Right cardiac atrium (tissue), 5 donors: ENCODE results near the gene CRADD. TPM values are rescaled to one million over a fixed set of nuclear protein-coding genes. Genes with fewer than 3 reads are reported as not detected.
"Not testable (repeated sequence)": the region's sequence is repeated elsewhere in the genome, so short reads cannot be mapped to it uniquely, and the experiment has no call there.

ENCODE experiments used
- ATAC-seq, 2 donors: fragments of 200-7000 bp; cut with Tn5 transposase; one replicate each; pipeline versions ENCODE4 v1.8.0 to v1.9.1; 2020; ENCODE audit warnings: moderate library complexity in 2 of 2, mild to moderate bottlenecking in 1 of 2
- DNase-seq, 3 donors: peaks; one replicate each; pipeline ENCODE4 v3.0.0-alpha.2; 2020
- H3K27ac ChIP-seq: one replicate; pipeline ENCODE4 v1.5.1; 2013; ENCODE audit warnings: mild to moderate bottlenecking, low read length, control low read depth, moderate library complexity
- H3K27me3 ChIP-seq: one replicate; pipeline ENCODE4 v1.6.1; 2013; ENCODE audit not compliant: control insufficient read depth, insufficient read depth
- H3K4me1 ChIP-seq: one replicate; pipeline ENCODE4 v1.6.1; 2013; ENCODE audit warnings: low read length; ENCODE audit not compliant: control insufficient read depth, insufficient read depth
- H3K4me3 ChIP-seq: one replicate; pipeline ENCODE4 v1.5.1; 2013; ENCODE audit warnings: low read length, control low read depth
- H3K9me3 ChIP-seq: one replicate; pipeline ENCODE4 v1.6.1; 2013; ENCODE audit warnings: low read length; ENCODE audit not compliant: control insufficient read depth
- WGBS: extraction: QIAGEN DNeasy Blood & Tissue Kit; methylation state at CpG from one replicate; pipeline ENCODE4 v1.1.7; 2013; 5-methylcytosine and 5-hydroxymethylcytosine counted together
- intact Hi-C, 4 donors: fragments of 100-400 bp; cut with DNase I; formaldehyde crosslinking; loops; one replicate each; pipeline versions ENCODE4 v1.11.0 to v1.14.0; 2022 to 2023
- polyA plus RNA-seq: library from polyadenylated mRNA; stranded (reverse); fragments of 200-250 nt; gene quantifications from one replicate; pipeline ENCODE4 v1.2.3, GENCODE V29; 2013
- total RNA-seq, 4 donors: library from RNA; stranded (reverse); fragmentation: NEBNext Ultra II Directional; extraction: Animal tissue kit (Norgen Biotek cat#: 25700); gene quantifications; one replicate each; pipeline ENCODE4 v1.2.1, GENCODE V29; 2021
- donor health status: healthy with polysubstance abuse.
- donor health status: DM: no; HTN: yes; CAD: no.
- donor health status: DM: no; HTN: no; CAD: no.
- donor health status: DM: no; HTN: yes; CAD: no; lungs with severe emphysema.
- donor health status: DM: yes; HTN: yes; CAD: no.

CRADD gene
- total and polyA plus RNA-seq, 5 donors, result 29.1 to 45.7 (median 37.8) TPM

DNA sequence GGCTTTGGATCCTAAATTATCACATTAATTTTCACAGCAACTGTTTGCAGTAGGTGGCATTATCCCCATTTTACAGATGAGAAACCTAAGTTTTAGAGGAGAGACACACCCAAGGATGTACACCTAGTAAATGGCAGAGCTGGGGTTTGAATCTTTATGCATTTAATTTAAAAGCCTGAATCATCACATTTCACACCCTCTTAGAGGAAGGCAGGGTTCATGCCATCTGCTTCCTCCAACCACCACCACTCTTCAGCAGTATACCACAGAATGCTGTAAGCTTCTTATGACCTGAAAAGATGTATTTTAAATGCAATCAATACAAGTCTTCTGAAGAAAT is 90.3 kb downstream of the CRADD start:
- intact Hi-C loops, result loop anchor here in 2 of 4 donors (5.0 to 10.0 kb wide), 5 partner anchors 45 to 337 kb away; no protein-coding TSS in a partner anchor
- ATAC-seq (peak; percentile 27 to 57), DNase-seq (no peak)
- Histone ChIP-seq H3K27me3 (no peaks in the 10 kb centered on the region), H3K4me1 (peaks cover 8% of the 10 kb centered on the region), H3K9me3 (no peaks in the 10 kb centered on the region), H3K4me3 (no peak overlapping the region), H3K27ac (no peak overlapping the region)

- DNase-seq (no peak), ATAC-seq (no peak)
- no peaks in the 10 kb centered on the region for H3K9me3 ChIP-seq
- H3K27me3 ChIP-seq, result no peaks in the 10 kb centered on the region
- peaks cover 10% of the 10 kb centered on the region for H3K4me1 ChIP-seq
- H3K27ac ChIP-seq, result no peak overlapping the region
- H3K4me3 ChIP-seq, result no peak overlapping the region
- intact Hi-C loops, result no loop called here
- WGBS, result 83% methylated on average over 3 of the region's 3 CpGs
Measured at GRCh38 chr12:93772003-93772700, 95.0 kb downstream of the CRADD start.

GRCh38 chr12:93773122-93773871 is 96.1 kb downstream of the CRADD start:
- DNase-seq, result no peak
- WGBS, result 76% methylated on average over 5 of the region's 5 CpGs
- H3K27ac ChIP-seq, result no peak overlapping the region
- ATAC-seq, result peak in 1 of 2 donors; percentile 10
- H3K4me3 ChIP-seq, result no peak overlapping the region
- no peaks in the 10 kb centered on the region for H3K9me3 ChIP-seq
- intact Hi-C loops, result no loop called here
- peaks cover 12% of the 10 kb centered on the region for H3K4me1 ChIP-seq
- H3K27me3 ChIP-seq, result no peaks in the 10 kb centered on the region

- no peak for ATAC-seq
- Histone ChIP-seq H3K27me3 (no peaks in the 10 kb centered on the region), H3K9me3 (no peaks in the 10 kb centered on the region), H3K4me1 (peaks cover 9% of the 10 kb centered on the region), H3K4me3 (no peak overlapping the region), H3K27ac (peak overlapping the region; percentile 82)
- intact Hi-C loops, result no loop called here
- 51% methylated on average over 2 of the region's 2 CpGs for WGBS
- no peak for DNase-seq
Measured at GRCh38 chr12:93776581-93777018, 99.4 kb downstream of the CRADD start.

GRCh38 chr12:93777254-93777653 is 100.1 kb downstream of the CRADD start:
- Histone ChIP-seq H3K4me1 (peaks cover 9% of the 10 kb centered on the region), H3K27ac (peak overlapping the region; percentile 82)
- DNase-seq, result no peak

GRCh38 chr12:93778306-93778705 is 101.1 kb downstream of the CRADD start:
- Histone ChIP-seq H3K27ac (no peak overlapping the region), H3K4me1 (peaks cover 5% of the 10 kb centered on the region), H3K4me3 (no peak overlapping the region), H3K27me3 (no peaks in the 10 kb centered on the region), H3K9me3 (no peaks in the 10 kb centered on the region)
- WGBS, result 8% methylated on average over 5 of the region's 5 CpGs
- DNase-seq, result peak; percentile 63 to 76 (median 63)
- ATAC-seq, result peak; percentile 90 to 92
- intact Hi-C loops, result no loop called here

More at GRCh38 chr12:93777254-93777653, 100.1 kb downstream of the CRADD start:
- Histone ChIP-seq H3K27me3 (no peaks in the 10 kb centered on the region), H3K9me3 (no peaks in the 10 kb centered on the region), H3K4me3 (no peak overlapping the region)
- WGBS, result 10% methylated on average over 3 of the region's 3 CpGs
- peak; percentile 80 to 91 for ATAC-seq
- intact Hi-C loops, result no loop called here

- intact Hi-C loops, result no loop called here
- H3K27me3 ChIP-seq, result no peaks in the 10 kb centered on the region
Measured at GRCh38 chr12:93778766-93779165, 101.6 kb downstream of the CRADD start.

GRCh38 chr12:93780101-93780641 is 103.0 kb downstream of the CRADD start:
- no peak for DNase-seq
- 63% methylated on average over 8 of the region's 8 CpGs for WGBS
- no peak for ATAC-seq
- Histone ChIP-seq H3K27me3 (no peaks in the 10 kb centered on the region), H3K4me3 (no peak overlapping the region), H3K9me3 (no peaks in the 10 kb centered on the region), H3K27ac (no peak overlapping the region), H3K4me1 (peaks cover 11% of the 10 kb centered on the region)
- intact Hi-C loops, result loop anchor here in 1 of 4 donors (10.0 kb wide), 1 partner anchor 115 kb away; no protein-coding TSS in a partner anchor

More at GRCh38 chr12:93778766-93779165, 101.6 kb downstream of the CRADD start:
- ATAC-seq (no peak), DNase-seq (no peak)
- Histone ChIP-seq H3K27ac (peak overlapping the region; percentile 90), H3K4me1 (peaks cover 6% of the 10 kb centered on the region), H3K9me3 (no peaks in the 10 kb centered on the region), H3K4me3 (no peak overlapping the region)
- 57% methylated on average over 3 of the region's 3 CpGs for WGBS

GRCh38 chr12:93780886-93781285 is 103.7 kb downstream of the CRADD start:
- intact Hi-C loops, result loop anchor here in 1 of 4 donors (10.0 kb wide), 1 partner anchor 114 kb away; no protein-coding TSS in a partner anchor
- not testable (repeated sequence) for H3K27me3 ChIP-seq, ATAC-seq, H3K9me3 ChIP-seq, H3K27ac ChIP-seq, DNase-seq, H3K4me3 ChIP-seq
- WGBS, result 85% methylated on average over 4 of the region's 4 CpGs
- H3K4me1 ChIP-seq, result peaks cover 14% of the 10 kb centered on the region

DNA sequence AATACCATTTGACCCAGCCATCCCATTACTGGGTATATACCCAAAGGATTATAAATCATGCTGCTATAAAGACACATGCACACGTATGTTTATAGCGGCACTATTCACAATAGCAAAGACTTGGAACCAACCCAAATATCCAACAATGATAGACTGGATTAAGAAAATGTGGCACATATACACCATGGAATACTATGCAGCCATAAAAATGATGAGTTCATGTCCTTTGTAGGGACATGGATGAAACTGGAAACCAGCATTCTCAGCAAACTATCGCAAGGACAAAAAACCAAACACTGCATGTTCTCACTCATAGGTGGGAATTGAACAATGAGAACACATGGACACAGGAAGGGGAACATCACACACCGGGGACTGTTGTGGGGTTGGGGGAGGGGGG is 104.8 kb downstream of the CRADD start:
- WGBS, result 88% methylated on average over 4 of the region's 4 CpGs
- not testable (repeated sequence) for H3K27ac ChIP-seq, H3K9me3 ChIP-seq, H3K27me3 ChIP-seq, H3K4me3 ChIP-seq, ATAC-seq, DNase-seq
- peaks cover 15% of the 10 kb centered on the region for H3K4me1 ChIP-seq
- intact Hi-C loops, result loop anchor here in 1 of 4 donors (10.0 kb wide), 1 partner anchor 113 kb away; no protein-coding TSS in a partner anchor

DNA sequence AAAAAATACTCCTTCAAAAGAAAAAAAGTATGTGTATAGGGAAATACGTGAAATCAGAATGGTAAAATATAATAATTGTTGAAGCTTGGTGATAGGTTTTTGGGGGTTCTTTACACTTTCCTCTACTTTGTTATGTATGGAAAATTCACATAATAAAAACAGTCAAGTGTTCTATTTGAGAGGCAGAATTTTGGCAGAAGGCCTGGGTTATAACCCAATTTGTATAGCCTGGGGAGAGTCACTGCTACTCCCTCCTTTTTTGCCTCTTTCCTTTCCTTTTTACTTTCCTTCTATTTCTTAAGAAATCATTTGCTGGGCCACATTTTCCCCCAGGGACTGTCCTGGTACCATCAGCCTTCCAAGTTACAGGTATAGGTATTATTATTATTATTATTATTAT is 105.7 kb downstream of the CRADD start:
- ATAC-seq, result no peak
- no peaks in the 10 kb centered on the region for H3K27me3 ChIP-seq
- no peaks in the 10 kb centered on the region for H3K9me3 ChIP-seq
- H3K4me3 ChIP-seq, result no peak overlapping the region
- H3K4me1 ChIP-seq, result peaks cover 11% of the 10 kb centered on the region
- no peak overlapping the region for H3K27ac ChIP-seq
- no peak for DNase-seq
- intact Hi-C loops, result loop anchor here in 1 of 4 donors (10.0 kb wide), 1 partner anchor 112 kb away; no protein-coding TSS in a partner anchor
- WGBS, result 88% methylated on average over 1 of the region's 1 CpG
